Mesendoderm (in vitro differentiated cells): ENCODE results near the gene NPAS3.

ENCODE experiments used
- DNase-seq: peaks from one replicate; pipeline ENCODE4 v3.0.0; 2013
- H2AK5ac ChIP-seq: 2 replicates; pipeline ENCODE4 v1.6.1; 2013; ENCODE audit warnings: low read length, inconsistent platforms
- H2BK120ac ChIP-seq: 2 replicates; pipeline ENCODE4 v1.6.1; 2013; ENCODE audit warnings: low read depth, mild to moderate bottlenecking, low read length, moderate library complexity, mixed read lengths
- H2BK15ac ChIP-seq: replicated peaks from 2 replicates; pipeline ENCODE4 v1.6.1; 2013; ENCODE audit warnings: low read depth, mild to moderate bottlenecking, moderate library complexity
- H2BK5ac ChIP-seq: 2 replicates; pipeline ENCODE4 v1.6.1; 2013; ENCODE audit warnings: low read length, inconsistent platforms
- H3K18ac ChIP-seq: 2 replicates; pipeline ENCODE4 v1.6.1; 2013; ENCODE audit warnings: mild to moderate bottlenecking, low read length, mixed read lengths
- H3K23ac ChIP-seq: one replicate; pipeline ENCODE4 v1.6.1; 2013; ENCODE audit warnings: low read length
- H3K27ac ChIP-seq: 2 replicates; pipeline ENCODE4 v1.5.1; 2013; ENCODE audit warnings: low read depth, mild to moderate bottlenecking, inconsistent platforms, low read length, moderate library complexity
- H3K27me3 ChIP-seq: 2 replicates; pipeline ENCODE4 v1.6.1; 2013; ENCODE audit warnings: low read length, control low read depth, mild to moderate bottlenecking, inconsistent platforms; ENCODE audit not compliant: insufficient read depth, poor library complexity
- H3K36me3 ChIP-seq: 2 replicates; pipeline ENCODE4 v1.6.1; 2013; ENCODE audit warnings: low read length, inconsistent platforms; ENCODE audit not compliant: control insufficient read depth, insufficient read depth
- H3K4ac ChIP-seq: one replicate; pipeline ENCODE4 v1.6.1; 2013; ENCODE audit warnings: low read depth, mild to moderate bottlenecking, low read length, moderate library complexity
- H3K4me1 ChIP-seq: 2 replicates; pipeline ENCODE4 v1.6.1; 2013; ENCODE audit warnings: low read depth, low read length, inconsistent platforms; ENCODE audit not compliant: control insufficient read depth
- H3K4me2 ChIP-seq: 2 replicates; pipeline ENCODE4 v1.6.1; 2013; ENCODE audit warnings: low read length
- H3K4me3 ChIP-seq: 2 replicates; pipeline ENCODE4 v1.5.1; 2013; ENCODE audit warnings: mild to moderate bottlenecking, low read length
- H3K56ac ChIP-seq: one replicate; pipeline ENCODE4 v1.6.1; 2013; ENCODE audit warnings: low read length
- H3K79me1 ChIP-seq: 2 replicates; pipeline ENCODE4 v1.6.1; 2013; ENCODE audit warnings: low read length, inconsistent platforms
- H3K79me2 ChIP-seq: 2 replicates; pipeline ENCODE4 v1.6.1; 2013; ENCODE audit warnings: mild to moderate bottlenecking, low read length; ENCODE audit not compliant: control insufficient read depth, insufficient read depth
- H3K9ac ChIP-seq: 2 replicates; pipeline ENCODE4 v1.6.1; 2013; ENCODE audit warnings: low read length, inconsistent platforms
- H4K5ac ChIP-seq: one replicate; pipeline ENCODE4 v1.6.1; 2013; ENCODE audit warnings: low read length
- H4K8ac ChIP-seq: one replicate; pipeline ENCODE4 v1.6.1; 2013; ENCODE audit warnings: low read depth, mild to moderate bottlenecking, control low read depth, low read length, moderate library complexity
- WGBS: extraction: QIAGEN DNeasy Blood & Tissue Kit; methylation state at CpG from one replicate; pipeline ENCODE4 v1.1.7; 2013; ENCODE audit warnings: low lambda C conversion rate, missing lambda C conversion rate; ENCODE audit not compliant: insufficient coverage; ENCODE audit errors: extremely low coverage; 5-methylcytosine and 5-hydroxymethylcytosine counted together

Gene NPAS3

DNA sequence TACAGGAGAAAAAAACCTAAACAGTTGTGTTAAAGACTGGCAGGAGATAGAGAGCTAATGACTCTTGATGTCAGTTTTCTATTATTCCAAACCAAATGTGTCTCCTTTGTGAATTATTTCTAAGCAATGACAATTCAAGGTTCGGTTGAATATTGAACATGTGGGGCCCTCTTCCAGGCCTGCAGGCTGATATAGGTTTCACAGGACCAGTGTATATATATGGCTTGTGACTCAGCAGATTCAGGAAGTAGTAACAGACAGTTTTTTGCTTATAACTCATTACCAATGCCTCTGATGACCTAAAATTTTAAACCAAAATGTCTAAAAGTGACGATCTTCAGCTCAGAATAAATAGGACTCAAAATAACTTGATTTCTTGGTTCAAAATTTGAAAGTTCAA is 33.7 kb upstream of the NPAS3 start:
- Histone ChIP-seq H3K18ac (no peak overlapping the region), H3K9ac (no peak overlapping the region), H3K23ac (no peak overlapping the region), H3K4me3 (no peak overlapping the region), H2BK15ac (no peak overlapping the region), H3K79me1 (no peaks in the 10 kb centered on the region), H3K27ac (no peak overlapping the region), H3K79me2 (no peaks in the 10 kb centered on the region), H3K4ac (no peak overlapping the region), H2BK120ac (no peak overlapping the region), H4K8ac (no peak overlapping the region), H3K4me1 (no peaks in the 10 kb centered on the region), H2AK5ac (no peak overlapping the region), H3K36me3 (no peaks in the 10 kb centered on the region), H3K4me2 (no peak overlapping the region), H4K5ac (no peak overlapping the region), H3K27me3 (no peaks in the 10 kb centered on the region), H2BK5ac (no peak overlapping the region), H3K56ac (no peak overlapping the region)
- DNase-seq: no peak
- WGBS: no CpG with 5 or more reads among the region's 2 CpGs

DNA sequence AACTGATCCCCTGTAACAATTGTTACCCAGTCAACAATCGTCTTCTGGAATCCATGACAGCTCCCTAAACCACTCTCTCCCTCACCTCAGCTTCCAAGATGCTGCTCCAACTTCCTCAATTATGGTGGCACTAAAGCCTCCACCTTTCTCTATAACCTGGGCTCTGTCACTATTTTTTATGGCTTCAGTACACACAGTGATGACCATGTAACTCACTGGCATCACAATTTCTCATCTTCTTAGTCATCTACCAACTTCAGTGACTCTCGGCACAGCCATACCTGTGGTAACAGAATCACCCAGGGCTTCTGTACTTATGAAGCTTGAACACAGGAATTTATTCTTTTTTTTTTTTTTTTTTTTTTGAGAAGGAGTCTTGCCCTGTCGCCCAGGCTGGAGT is 32.0 kb upstream of the NPAS3 start:
- no CpG with 5 or more reads among the region's 3 CpGs for WGBS

DNA sequence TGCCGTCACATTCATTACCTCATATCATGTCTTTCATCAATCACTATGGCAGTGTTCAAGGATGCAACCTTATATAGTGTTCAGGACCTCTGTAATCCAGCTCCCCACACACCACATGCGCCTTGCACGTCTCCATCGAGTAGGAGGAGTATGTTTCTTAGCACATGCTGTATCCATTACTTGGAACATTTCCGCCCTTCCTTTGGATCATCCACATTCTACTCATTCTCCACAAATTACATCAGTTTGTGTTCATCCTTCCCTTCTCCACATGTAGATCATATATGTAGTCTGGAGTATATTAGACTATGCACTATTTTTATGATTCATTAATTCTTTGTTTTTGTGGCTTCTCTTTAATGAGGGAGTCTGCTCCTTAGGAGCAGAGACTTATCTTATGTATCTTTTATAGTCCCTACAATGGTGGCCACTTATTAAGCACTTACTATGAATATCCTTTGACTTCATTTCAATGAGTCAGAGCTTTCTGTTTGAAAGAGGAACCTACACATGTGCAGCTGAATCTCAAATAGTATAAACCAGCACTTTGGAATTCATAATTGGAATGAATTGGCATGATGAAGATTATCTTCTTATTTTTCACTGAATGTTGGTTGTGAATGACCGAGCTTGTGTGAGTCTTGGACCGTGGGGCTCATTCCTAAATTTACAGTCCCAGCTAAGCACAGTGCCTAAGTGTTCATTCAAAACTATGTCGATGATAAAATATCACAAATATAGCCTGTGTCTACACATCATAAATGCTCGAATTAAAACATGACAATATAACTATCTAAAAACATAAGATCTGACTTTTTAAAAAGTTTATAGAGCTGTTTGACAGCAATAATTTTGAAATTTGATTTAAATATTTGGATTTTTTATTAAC is 30.2 kb upstream of the NPAS3 start:
- H2AK5ac ChIP-seq: no peak overlapping the region
- H2BK5ac ChIP-seq: no peak overlapping the region
- H3K79me2 ChIP-seq: no peaks in the 10 kb centered on the region
- no peak overlapping the region for H2BK15ac ChIP-seq
- no peak overlapping the region for H3K18ac ChIP-seq
- H3K4ac ChIP-seq: no peak overlapping the region
- no peaks in the 10 kb centered on the region for H3K79me1 ChIP-seq
- no peak for DNase-seq
- H3K56ac ChIP-seq: no peak overlapping the region
- no peaks in the 10 kb centered on the region for H3K27me3 ChIP-seq
- H4K8ac ChIP-seq: no peak overlapping the region
- H2BK120ac ChIP-seq: no peak overlapping the region
- no peak overlapping the region for H3K4me3 ChIP-seq
- no peaks in the 10 kb centered on the region for H3K36me3 ChIP-seq
- H3K9ac ChIP-seq: no peak overlapping the region
- H3K27ac ChIP-seq: no peak overlapping the region
- H3K4me2 ChIP-seq: no peak overlapping the region
- no peak overlapping the region for H4K5ac ChIP-seq
- no CpG with 5 or more reads among the region's 9 CpGs for WGBS
- H3K23ac ChIP-seq: no peak overlapping the region
- H3K4me1 ChIP-seq: no peaks in the 10 kb centered on the region

More for the DNA sequence above, 32.0 kb upstream of the NPAS3 start:
- Histone ChIP-seq H3K4me2 (no peak overlapping the region), H2BK15ac (no peak overlapping the region), H3K27me3 (no peaks in the 10 kb centered on the region), H2BK120ac (no peak overlapping the region), H3K36me3 (no peaks in the 10 kb centered on the region), H3K4me1 (no peaks in the 10 kb centered on the region), H3K79me1 (no peaks in the 10 kb centered on the region), H3K27ac (no peak overlapping the region), H3K4me3 (no peak overlapping the region), H3K56ac (no peak overlapping the region), H3K79me2 (no peaks in the 10 kb centered on the region), H4K8ac (no peak overlapping the region), H3K9ac (no peak overlapping the region), H3K4ac (no peak overlapping the region), H4K5ac (no peak overlapping the region), H2AK5ac (no peak overlapping the region), H2BK5ac (no peak overlapping the region), H3K18ac (no peak overlapping the region), H3K23ac (no peak overlapping the region)
- no peak for DNase-seq

DNA sequence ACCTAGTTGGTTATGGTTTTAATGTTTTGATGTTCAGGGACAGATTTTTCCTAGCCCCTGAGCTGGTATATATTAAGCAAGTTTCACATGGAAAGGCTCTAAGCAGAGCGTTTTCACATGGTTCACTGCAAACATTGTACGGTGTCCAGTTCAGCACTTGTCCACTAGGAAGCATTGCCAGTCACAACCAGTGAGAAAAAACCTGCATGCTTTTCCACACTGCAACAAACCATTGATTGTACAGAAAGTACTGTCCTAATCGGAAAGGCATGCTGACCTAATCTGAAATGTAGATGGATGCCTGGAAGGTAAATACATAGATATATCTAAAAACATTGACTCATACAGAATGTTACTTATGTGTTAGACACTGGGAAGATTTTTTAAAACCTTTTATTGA is 25.0 kb upstream of the NPAS3 start:
- no peaks in the 10 kb centered on the region for H3K79me1 ChIP-seq
- no peak overlapping the region for H3K4me2 ChIP-seq
- no peak overlapping the region for H3K9ac ChIP-seq
- H3K4ac ChIP-seq: no peak overlapping the region
- no peak overlapping the region for H3K23ac ChIP-seq
- DNase-seq: no peak
- no peak overlapping the region for H3K56ac ChIP-seq
- H3K36me3 ChIP-seq: no peaks in the 10 kb centered on the region
- no peaks in the 10 kb centered on the region for H3K79me2 ChIP-seq
- no peaks in the 10 kb centered on the region for H3K27me3 ChIP-seq
- no peak overlapping the region for H4K5ac ChIP-seq
- H4K8ac ChIP-seq: no peak overlapping the region
- H2BK120ac ChIP-seq: no peak overlapping the region
- no peak overlapping the region for H2BK15ac ChIP-seq
- H3K4me3 ChIP-seq: no peak overlapping the region
- WGBS: no CpG with 5 or more reads among the region's 3 CpGs
- no peak overlapping the region for H2BK5ac ChIP-seq
- no peak overlapping the region for H3K27ac ChIP-seq
- no peaks in the 10 kb centered on the region for H3K4me1 ChIP-seq
- no peak overlapping the region for H3K18ac ChIP-seq
- no peak overlapping the region for H2AK5ac ChIP-seq

DNA sequence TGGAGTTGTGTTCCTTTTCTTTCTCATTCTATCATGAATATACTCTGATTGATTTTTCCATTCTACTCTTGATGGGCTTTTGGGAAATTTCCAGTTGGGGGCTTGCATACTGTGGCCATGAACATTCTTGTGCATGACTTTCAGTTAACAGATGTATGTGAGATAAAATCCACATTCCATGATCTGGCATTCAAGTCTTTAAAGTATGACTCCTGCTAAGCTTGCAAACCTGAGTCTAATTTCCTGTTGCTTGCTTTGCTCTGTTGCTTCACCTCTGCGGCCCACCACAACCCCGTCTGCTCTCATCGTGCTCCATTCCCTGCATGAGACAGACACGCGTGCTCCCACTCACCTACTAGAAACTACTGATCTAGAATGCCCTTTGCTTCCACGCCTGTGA is 24.3 kb upstream of the NPAS3 start:
- Histone ChIP-seq H2BK120ac (no peak overlapping the region), H3K79me2 (no peaks in the 10 kb centered on the region)
- WGBS: no CpG with 5 or more reads among the region's 6 CpGs

More for the DNA sequence above, 24.3 kb upstream of the NPAS3 start:
- Histone ChIP-seq H3K18ac (no peak overlapping the region), H3K9ac (no peak overlapping the region), H3K36me3 (no peaks in the 10 kb centered on the region), H2BK15ac (no peak overlapping the region), H3K79me1 (no peaks in the 10 kb centered on the region), H2AK5ac (no peak overlapping the region), H2BK5ac (no peak overlapping the region), H3K27ac (no peak overlapping the region), H3K4me3 (no peak overlapping the region), H3K56ac (no peak overlapping the region), H4K8ac (no peak overlapping the region), H3K4ac (no peak overlapping the region), H4K5ac (no peak overlapping the region), H3K27me3 (no peaks in the 10 kb centered on the region), H3K23ac (no peak overlapping the region), H3K4me1 (no peaks in the 10 kb centered on the region), H3K4me2 (no peak overlapping the region)
- no peak for DNase-seq
